Measurements from ENCODE around the gene PDK2.

DNA sequence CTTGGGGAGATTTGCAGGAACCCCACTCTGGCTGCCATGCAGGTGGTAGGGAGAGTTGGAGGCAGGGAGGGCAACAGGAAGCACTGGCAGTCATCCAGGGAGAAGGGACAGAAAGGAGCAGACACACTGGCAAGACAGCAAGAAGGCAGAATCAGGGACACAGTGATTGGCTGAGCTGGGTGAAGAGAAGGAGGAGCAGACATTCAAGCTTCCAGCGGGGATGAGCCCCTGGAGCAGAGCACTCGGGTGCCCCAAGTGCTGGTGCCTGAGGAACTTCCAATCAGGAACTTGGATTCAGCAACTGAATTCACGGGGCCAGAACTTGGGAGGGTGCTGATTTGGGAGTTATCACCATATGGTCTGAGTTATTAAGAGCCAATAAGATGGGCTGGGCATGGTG, 45.5 kb upstream of the PDK2 start:
- TF ChIP-seq EZH2 (IDR thresholded peaks at IDR 0.05; ENCODE audit: borderline replicate concordance, low read depth, low read length) (no peak), ZNF263 (CRISPR knock-in tag; IDR thresholded peaks at IDR 0.05; ENCODE audit: borderline replicate concordance) (no peak), NR1H2 (CRISPR knock-in tag; IDR thresholded peaks at IDR 0.05) (no peak), YY1 (IDR thresholded peaks at IDR 0.05; ENCODE audit: borderline replicate concordance in 1 of 3, control insufficient read depth in 1 of 3, extremely low read depth in 1 of 3, insufficient read depth in 3 of 3, insufficient read length in 1 of 3, insufficient replicate concordance in 2 of 3, low read depth in 1 of 3, low read length in 2 of 3) (no peak), CREM (IDR thresholded peaks at IDR 0.05; ENCODE audit: low read depth) (no peak)
- TF ChIP-seq, protein P1, sequence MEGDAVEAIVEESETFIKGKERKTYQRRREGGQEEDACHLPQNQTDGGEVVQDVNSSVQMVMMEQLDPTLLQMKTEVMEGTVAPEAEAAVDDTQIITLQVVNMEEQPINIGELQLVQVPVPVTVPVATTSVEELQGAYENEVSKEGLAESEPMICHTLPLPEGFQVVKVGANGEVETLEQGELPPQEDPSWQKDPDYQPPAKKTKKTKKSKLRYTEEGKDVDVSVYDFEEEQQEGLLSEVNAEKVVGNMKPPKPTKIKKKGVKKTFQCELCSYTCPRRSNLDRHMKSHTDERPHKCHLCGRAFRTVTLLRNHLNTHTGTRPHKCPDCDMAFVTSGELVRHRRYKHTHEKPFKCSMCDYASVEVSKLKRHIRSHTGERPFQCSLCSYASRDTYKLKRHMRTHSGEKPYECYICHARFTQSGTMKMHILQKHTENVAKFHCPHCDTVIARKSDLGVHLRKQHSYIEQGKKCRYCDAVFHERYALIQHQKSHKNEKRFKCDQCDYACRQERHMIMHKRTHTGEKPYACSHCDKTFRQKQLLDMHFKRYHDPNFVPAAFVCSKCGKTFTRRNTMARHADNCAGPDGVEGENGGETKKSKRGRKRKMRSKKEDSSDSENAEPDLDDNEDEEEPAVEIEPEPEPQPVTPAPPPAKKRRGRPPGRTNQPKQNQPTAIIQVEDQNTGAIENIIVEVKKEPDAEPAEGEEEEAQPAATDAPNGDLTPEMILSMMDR (IDR thresholded peaks at IDR 0.05 in 2 of 3, conservative IDR thresholded peaks at IDR 0.05 in 1 of 3; ENCODE audit: insufficient read depth in 2 of 3, low read depth in 1 of 3, low read length in 3 of 3), result no peak

All from K562 (cell line).